WTC11 (cell line): ENCODE results near the gene ABCB8. TPM values are rescaled to one million over a fixed set of nuclear protein-coding genes. Genes with fewer than 3 reads are reported as not detected.
A peak's percentile ranks its signal among the peaks of the same experiment; 100 is the strongest.

ENCODE experiments used
- ATAC-seq: fragments of 200-7000 bp; cut with Tn5 transposase; 2 replicates; pipeline ENCODE4 v1.10.0; 2021; ENCODE audit warnings: mild to moderate bottlenecking, moderate library complexity
- CTCF ChIA-PET: fragments of 300-600 bp; sonication (Branson Sonifier 250); formaldehyde crosslinking; loops from one replicate; lab custom pipeline; 2021; ENCODE audit warnings: antibody characterized with exemption; lab: Charles Lee
- POLR2A ChIA-PET: fragments of 350-600 bp; sonication (Branson Sonifier 250); formaldehyde crosslinking; loops from one replicate; lab custom pipeline; 2021; ENCODE audit warnings: antibody characterized with exemption; lab: Charles Lee
- DNase-seq: peaks from one replicate; pipeline ENCODE4 v3.0.0; 2021; ENCODE audit warnings: low spot score
- H3K27ac Mint-ChIP-seq: 2 replicates; pipeline ENCODE4 v1.8.0; 2021; ENCODE audit warnings: mixed read lengths
- H3K27me3 Mint-ChIP-seq: 2 replicates; pipeline ENCODE4 v1.8.0; 2021; ENCODE audit warnings: low read depth, mild to moderate bottlenecking, moderate library complexity, mixed read lengths
- H3K36me3 Mint-ChIP-seq: 2 replicates; pipeline ENCODE4 v1.8.0; 2021; ENCODE audit warnings: mixed read lengths
- H3K4me1 Mint-ChIP-seq: 2 replicates; pipeline ENCODE4 v1.8.0; 2022; ENCODE audit warnings: mixed read lengths
- H3K4me3 Mint-ChIP-seq: 2 replicates; pipeline ENCODE4 v1.8.0; 2021; ENCODE audit warnings: mild to moderate bottlenecking, moderate library complexity, mixed read lengths
- H3K9me3 Mint-ChIP-seq: 2 replicates; pipeline ENCODE4 v1.8.0; 2021; ENCODE audit warnings: mixed read lengths
- ATF3 ChIP-seq: sonication (generic); formaldehyde crosslinking; conservative IDR thresholded peaks from 2 replicates; pipeline ENCODE4 v1.8.1; 2022; ENCODE audit warnings: mild to moderate bottlenecking, missing genetic modification reagents
- ATF6 ChIP-seq: sonication (generic); formaldehyde crosslinking; IDR thresholded peaks from 2 replicates; pipeline ENCODE4 v1.8.1; 2023; ENCODE audit warnings: mild to moderate bottlenecking, missing genetic modification reagents
- CDX4 ChIP-seq: fragments of 250-450 bp; sonication (Bioruptor Pico); IDR thresholded peaks from 2 replicates; pipeline ENCODE4 v1.9.0; 2021; ENCODE audit warnings: moderate library complexity, mild to moderate bottlenecking, inconsistent platforms, borderline replicate concordance
- CREB1 ChIP-seq: sonication (generic); formaldehyde crosslinking; IDR thresholded peaks from 2 replicates; pipeline ENCODE4 v1.8.0; 2023; ENCODE audit warnings: mild to moderate bottlenecking, missing genetic modification reagents
- FOXK1 ChIP-seq: sonication (generic); formaldehyde crosslinking; IDR thresholded peaks from 2 replicates; pipeline ENCODE4 v1.8.0; 2022; ENCODE audit warnings: mild to moderate bottlenecking, moderate library complexity, missing genetic modification reagents
- FOXP1 ChIP-seq: sonication (generic); formaldehyde crosslinking; IDR thresholded peaks from 2 replicates; pipeline ENCODE4 v1.8.0; 2022; ENCODE audit warnings: missing genetic modification reagents, mild to moderate bottlenecking, moderate library complexity, borderline replicate concordance
- FOXP4 ChIP-seq: sonication (generic); formaldehyde crosslinking; IDR thresholded peaks from 2 replicates; pipeline ENCODE4 v1.8.0; 2022; ENCODE audit warnings: mild to moderate bottlenecking, missing genetic modification reagents
- GRHL2 ChIP-seq: fragments of 250-450 bp; sonication (Bioruptor Pico); IDR thresholded peaks from 2 replicates; pipeline ENCODE4 v1.8.0; 2022; ENCODE audit warnings: mild to moderate bottlenecking, moderate library complexity; ENCODE audit not compliant: insufficient replicate concordance, severe bottlenecking
- HMGA2 ChIP-seq: fragments of 250-450 bp; sonication (Bioruptor Pico); IDR thresholded peaks from 2 replicates; pipeline ENCODE4 v1.4.0; 2021; ENCODE audit warnings: mild to moderate bottlenecking, moderate library complexity
- JUN ChIP-seq: sonication (generic); formaldehyde crosslinking; IDR thresholded peaks from 2 replicates; pipeline ENCODE4 v1.8.0; 2023; ENCODE audit warnings: mild to moderate bottlenecking, missing genetic modification reagents
- MAX ChIP-seq: sonication (generic); formaldehyde crosslinking; IDR thresholded peaks from 2 replicates; pipeline ENCODE4 v1.8.0; 2022; ENCODE audit warnings: mild to moderate bottlenecking, missing genetic modification reagents
- MYBL2 ChIP-seq: sonication (generic); formaldehyde crosslinking; IDR thresholded peaks from 2 replicates; pipeline ENCODE4 v1.8.1; 2023; ENCODE audit warnings: mild to moderate bottlenecking, moderate library complexity, missing genetic modification reagents
- OVOL2 ChIP-seq: fragments of 250-450 bp; sonication (Bioruptor Pico); IDR thresholded peaks from 2 replicates; pipeline ENCODE4 v1.9.0; 2021; ENCODE audit warnings: mild to moderate bottlenecking, borderline replicate concordance
- PREB ChIP-seq: sonication (generic); formaldehyde crosslinking; IDR thresholded peaks from 2 replicates; pipeline ENCODE4 v1.8.1; 2022; ENCODE audit warnings: mild to moderate bottlenecking, missing genetic modification reagents, moderate library complexity, borderline replicate concordance
- SOX15 ChIP-seq: fragments of 250-450 bp; sonication (Bioruptor Pico); IDR thresholded peaks from 2 replicates; pipeline ENCODE4 v1.9.0; 2021; ENCODE audit warnings: mild to moderate bottlenecking
- SP1 ChIP-seq: sonication (generic); formaldehyde crosslinking; conservative IDR thresholded peaks from 2 replicates; pipeline ENCODE4 v1.8.1; 2022; ENCODE audit warnings: missing genetic modification reagents
- USF2 ChIP-seq: sonication (generic); formaldehyde crosslinking; IDR thresholded peaks from 2 replicates; pipeline ENCODE4 v1.8.1; 2023; ENCODE audit warnings: mild to moderate bottlenecking, missing genetic modification reagents, moderate library complexity
- ZBTB43 ChIP-seq: sonication (generic); formaldehyde crosslinking; IDR thresholded peaks from 2 replicates; pipeline ENCODE4 v1.8.1; 2023; ENCODE audit warnings: mild to moderate bottlenecking, missing genetic modification reagents
- ZNF232 ChIP-seq: sonication (generic); formaldehyde crosslinking; IDR thresholded peaks from 2 replicates; pipeline ENCODE4 v1.8.0; 2022; ENCODE audit warnings: mild to moderate bottlenecking, missing genetic modification reagents
- ZNF281 ChIP-seq: sonication (generic); formaldehyde crosslinking; IDR thresholded peaks from 2 replicates; pipeline ENCODE4 v1.8.0; 2023; ENCODE audit warnings: mild to moderate bottlenecking, missing genetic modification reagents
- ZNF317 ChIP-seq: sonication (generic); formaldehyde crosslinking; IDR thresholded peaks from 2 replicates; pipeline ENCODE4 v1.8.1; 2023; ENCODE audit warnings: low read depth, mild to moderate bottlenecking, moderate library complexity, missing genetic modification reagents, borderline replicate concordance
- ZNF416 ChIP-seq: fragments of 250-450 bp; sonication (Bioruptor Pico); IDR thresholded peaks from 2 replicates; pipeline ENCODE4 v1.9.0; 2021; ENCODE audit warnings: mild to moderate bottlenecking, inconsistent platforms
- ZSCAN18 ChIP-seq: fragments of 250-450 bp; sonication (Bioruptor Pico); IDR thresholded peaks from 2 replicates; pipeline ENCODE4 v2.1.2; 2022; ENCODE audit warnings: mild to moderate bottlenecking, moderate library complexity
- total RNA-seq: library from RNA; stranded (reverse); gene quantifications from 3 replicates; pipeline ENCODE4 v1.2.3, GENCODE V29; 2021

Gene ABCB8
- total RNA-seq, 1 experiment from 2014 or later, result 35.9 TPM

- ChIA-PET POLR2A (interaction anchor here (1.0 kb wide), 1 partner anchor 14 kb away, joined by 4 read pairs; the partner anchor contains the start of gene ABCB8), CTCF (interaction anchor here (0.6 to 6.6 kb wide), 26 partner anchors 9 to 698 kb away, joined by 3 to 49 read pairs (median 5); partner anchors contain the start of genes ABCB8 and GIMAP1)
- H3K4me3 Mint-ChIP-seq, result peak overlapping the region; percentile 75
- H3K27me3 Mint-ChIP-seq, result peaks cover 61% of the 10 kb centered on the region
- peak overlapping the region; percentile 44; the same call in 1 of the 2 replicates for H3K27ac Mint-ChIP-seq
- H3K4me1 Mint-ChIP-seq, result peaks cover 43% of the 10 kb centered on the region
- peak; percentile 32 for ATAC-seq
- peak; percentile 94 for DNase-seq
- H3K9me3 Mint-ChIP-seq, result no peaks in the 10 kb centered on the region
- H3K36me3 Mint-ChIP-seq, result no peaks in the 10 kb centered on the region
- TF ChIP-seq ZNF232 (peak; percentile 82; the same call in 1 of the 2 replicates), CDX4 (CRISPR knock-in tag) (no peak), HMGA2 (CRISPR knock-in tag) (no peak), OVOL2 (CRISPR knock-in tag) (no peak), ZNF416 (CRISPR knock-in tag) (no peak), SP1 (peak; percentile 76), MAX (peak; percentile 97), CREB1 (CRISPR knock-in tag) (peak; percentile 78; the same call in 1 of the 2 replicates), FOXP4 (CRISPR knock-in tag) (peak; percentile 98), ZNF281 (CRISPR knock-in tag) (peak; percentile 74; the same call in 1 of the 2 replicates), SOX15 (CRISPR knock-in tag) (no peak), MYBL2 (CRISPR knock-in tag) (peak; percentile 86), GRHL2 (CRISPR knock-in tag) (no peak), FOXP1 (peak; percentile 25; the same call in 1 of the 2 replicates), ATF3 (CRISPR knock-in tag) (no peak), FOXK1 (CRISPR knock-in tag) (peak; percentile 95), ZBTB43 (CRISPR knock-in tag) (no peak), USF2 (CRISPR knock-in tag) (no peak), ZNF317 (CRISPR knock-in tag) (no peak), JUN (CRISPR knock-in tag) (0 out of 2 replicates have a peak, but pooled peaks have one; percentile 58), PREB (no peak), ZSCAN18 (no peak), ATF6 (CRISPR knock-in tag) (no peak)
These were observed 14.3 kb upstream of the ABCB8 start for GRCh38 chr7:151013733-151014497.
